T-helper 2 cell (primary cell): ENCODE results near the gene TCF12.

Experiments
- DNase-seq, 5 experiments: peaks; one replicate each; pipeline versions ENCODE4 v3.0.0 to v3.0.0-alpha.2; 2012 to 2022

The TCF12 gene

GRCh38 chr15:57324590-57324890 is 406.1 kb downstream of the TCF12 start:
- no peak for DNase-seq

- DNase-seq: no peak
Measured at GRCh38 chr15:57324944-57325679, 406.7 kb downstream of the TCF12 start.

- no peak for DNase-seq
Measured at GRCh38 chr15:57326196-57326595, 407.8 kb downstream of the TCF12 start.

- no peak for DNase-seq
Measured at GRCh38 chr15:57327985-57328471, 409.6 kb downstream of the TCF12 start.

GRCh38 chr15:57328479-57328878 is 410.0 kb downstream of the TCF12 start:
- no peak for DNase-seq

GRCh38 chr15:57328897-57329296 is 410.5 kb downstream of the TCF12 start:
- DNase-seq: no peak

GRCh38 chr15:57329582-57330367 is 411.3 kb downstream of the TCF12 start:
- no peak for DNase-seq

- DNase-seq: no peak
Measured at GRCh38 chr15:57330619-57331340, 412.3 kb downstream of the TCF12 start.

- DNase-seq: no peak
Measured at GRCh38 chr15:57332326-57332725, 413.9 kb downstream of the TCF12 start.

- no peak for DNase-seq
Measured at GRCh38 chr15:57333487-57333886, 415.0 kb downstream of the TCF12 start.

GRCh38 chr15:57334257-57334656 is 415.8 kb downstream of the TCF12 start:
- no peak for DNase-seq

GRCh38 chr15:57335293-57335715 is 416.9 kb downstream of the TCF12 start:
- DNase-seq: no peak

GRCh38 chr15:57335719-57336118 is 417.3 kb downstream of the TCF12 start:
- DNase-seq: no peak

GRCh38 chr15:57337868-57338411 is 419.5 kb downstream of the TCF12 start:
- DNase-seq: no peak

GRCh38 chr15:57339321-57339720 is 420.9 kb downstream of the TCF12 start:
- no peak for DNase-seq
